ENCODE results near the gene WDR33.

The WDR33 gene

DNA sequence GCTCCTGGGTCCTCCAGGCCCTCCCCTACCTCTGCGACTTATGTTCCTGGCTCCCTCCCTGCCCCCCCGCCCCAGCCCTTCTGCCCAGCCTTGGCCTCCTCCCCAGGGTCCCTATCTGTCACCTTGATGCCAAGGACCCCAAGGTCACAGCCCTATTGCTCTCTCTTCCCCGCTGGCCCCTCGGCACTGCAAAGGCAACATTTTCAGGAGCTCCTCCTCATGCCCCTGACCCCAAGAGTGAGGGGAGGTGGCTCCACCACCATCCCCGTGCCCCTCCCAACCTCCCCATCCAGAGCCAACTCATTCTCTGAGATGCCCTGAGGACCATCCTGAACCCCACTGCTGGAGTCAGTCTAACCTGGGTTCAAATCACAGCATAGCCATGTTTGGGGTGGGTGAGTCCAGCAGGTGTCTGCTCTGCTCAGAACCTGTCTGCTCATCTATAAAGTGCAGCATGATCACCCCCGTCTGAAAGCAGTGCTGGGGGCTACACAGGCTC, 147.4 kb downstream of the WDR33 start:
- H3K27me3 ChIP-seq, result peaks cover 73% of the 10 kb centered on the region
- no peak overlapping the region for H3K4me3 ChIP-seq (ENCODE audit: low read depth in 1 of 2, low read length in 1 of 2)
- H3K9me3 ChIP-seq, result no peaks in the 10 kb centered on the region
- no peaks in the 10 kb centered on the region for H3K36me3 ChIP-seq
- no peak overlapping the region for H3K27ac ChIP-seq
- TF ChIP-seq, protein P1, sequence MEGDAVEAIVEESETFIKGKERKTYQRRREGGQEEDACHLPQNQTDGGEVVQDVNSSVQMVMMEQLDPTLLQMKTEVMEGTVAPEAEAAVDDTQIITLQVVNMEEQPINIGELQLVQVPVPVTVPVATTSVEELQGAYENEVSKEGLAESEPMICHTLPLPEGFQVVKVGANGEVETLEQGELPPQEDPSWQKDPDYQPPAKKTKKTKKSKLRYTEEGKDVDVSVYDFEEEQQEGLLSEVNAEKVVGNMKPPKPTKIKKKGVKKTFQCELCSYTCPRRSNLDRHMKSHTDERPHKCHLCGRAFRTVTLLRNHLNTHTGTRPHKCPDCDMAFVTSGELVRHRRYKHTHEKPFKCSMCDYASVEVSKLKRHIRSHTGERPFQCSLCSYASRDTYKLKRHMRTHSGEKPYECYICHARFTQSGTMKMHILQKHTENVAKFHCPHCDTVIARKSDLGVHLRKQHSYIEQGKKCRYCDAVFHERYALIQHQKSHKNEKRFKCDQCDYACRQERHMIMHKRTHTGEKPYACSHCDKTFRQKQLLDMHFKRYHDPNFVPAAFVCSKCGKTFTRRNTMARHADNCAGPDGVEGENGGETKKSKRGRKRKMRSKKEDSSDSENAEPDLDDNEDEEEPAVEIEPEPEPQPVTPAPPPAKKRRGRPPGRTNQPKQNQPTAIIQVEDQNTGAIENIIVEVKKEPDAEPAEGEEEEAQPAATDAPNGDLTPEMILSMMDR (IDR thresholded peaks at IDR 0.05), result no peak
- H3K4me1 ChIP-seq (ENCODE audit: control insufficient read depth in 1 of 2, insufficient read depth in 1 of 2, low read depth in 1 of 2, low read length in 1 of 2), result no peaks in the 10 kb centered on the region

DNA sequence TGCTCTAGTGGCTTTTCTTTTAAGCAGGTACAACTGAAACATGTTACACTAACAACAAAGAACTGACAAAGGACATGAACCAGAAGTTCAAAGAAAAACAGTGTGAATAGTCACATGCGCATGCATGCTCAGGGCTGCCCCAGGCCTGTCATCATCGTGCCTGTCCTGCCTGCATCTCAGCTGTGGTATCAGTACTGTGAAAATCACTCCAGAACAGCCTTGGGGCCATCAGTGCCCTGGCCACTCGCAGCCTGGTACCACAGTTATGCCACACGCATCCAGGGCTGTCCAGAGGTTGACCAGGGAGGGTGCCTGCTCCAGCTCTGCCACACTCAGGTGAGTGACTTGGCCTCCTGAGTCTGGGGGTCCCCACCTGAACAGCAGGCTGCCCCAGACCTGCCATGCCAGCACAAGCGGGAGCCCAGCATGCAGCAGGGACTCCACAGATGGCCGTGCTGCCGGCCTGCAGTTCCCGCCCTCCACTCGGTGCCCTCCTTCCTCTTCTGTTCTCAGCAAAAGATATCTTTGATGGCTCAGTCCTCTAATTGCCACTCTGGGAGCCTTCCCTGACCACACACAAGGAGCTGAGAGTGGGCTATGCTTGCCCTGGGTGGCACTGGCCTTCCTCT, 147.9 kb downstream of the WDR33 start:
- no peaks in the 10 kb centered on the region for H3K9me3 ChIP-seq
- H3K4me3 ChIP-seq (ENCODE audit: low read depth in 1 of 2, low read length in 1 of 2), result no peak overlapping the region
- TF ChIP-seq, protein P1 (IDR thresholded peaks at IDR 0.05), result no peak
- H3K27ac ChIP-seq, result no peak overlapping the region
- peaks cover 67% of the 10 kb centered on the region for H3K27me3 ChIP-seq
- H3K4me1 ChIP-seq (ENCODE audit: control insufficient read depth in 1 of 2, insufficient read depth in 1 of 2, low read depth in 1 of 2, low read length in 1 of 2), result no peaks in the 10 kb centered on the region
- no peaks in the 10 kb centered on the region for H3K36me3 ChIP-seq

DNA sequence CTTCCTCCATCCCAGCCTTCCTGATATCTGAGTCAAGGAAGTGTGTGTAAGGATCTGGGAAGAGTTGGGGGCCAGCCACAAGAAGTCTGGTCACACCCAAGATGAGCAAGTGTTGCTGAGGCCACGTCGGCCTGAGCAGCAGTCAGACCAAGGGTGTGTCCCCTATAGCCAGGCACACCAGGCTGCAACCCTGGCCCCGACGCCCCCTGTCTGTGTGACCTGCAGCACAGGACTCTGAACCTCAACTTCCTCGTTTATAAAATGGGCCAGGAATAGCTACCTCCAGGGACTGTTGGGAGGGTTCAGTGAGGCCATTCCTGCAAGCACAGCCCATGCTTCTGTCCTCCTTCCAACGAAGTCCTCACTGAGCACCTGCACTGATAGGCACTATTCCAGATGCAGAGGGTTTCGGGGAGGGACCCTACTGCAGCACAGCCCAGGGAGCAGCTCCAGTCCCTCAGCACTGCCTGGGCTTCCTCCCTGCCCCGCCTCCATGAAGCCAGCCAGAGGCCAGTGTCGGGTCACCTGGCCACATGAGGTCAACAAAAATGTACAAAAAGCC, 148.9 kb downstream of the WDR33 start:
- Histone ChIP-seq H3K4me3 (ENCODE audit: low read depth in 1 of 2, low read length in 1 of 2) (no peak overlapping the region), H3K27ac (no peak overlapping the region), H3K36me3 (no peaks in the 10 kb centered on the region), H3K4me1 (ENCODE audit: control insufficient read depth in 1 of 2, insufficient read depth in 1 of 2, low read depth in 1 of 2, low read length in 1 of 2) (no peaks in the 10 kb centered on the region), H3K9me3 (no peaks in the 10 kb centered on the region), H3K27me3 (peaks cover 57% of the 10 kb centered on the region)
- TF ChIP-seq, protein P1 (IDR thresholded peaks at IDR 0.05), result no peak

DNA sequence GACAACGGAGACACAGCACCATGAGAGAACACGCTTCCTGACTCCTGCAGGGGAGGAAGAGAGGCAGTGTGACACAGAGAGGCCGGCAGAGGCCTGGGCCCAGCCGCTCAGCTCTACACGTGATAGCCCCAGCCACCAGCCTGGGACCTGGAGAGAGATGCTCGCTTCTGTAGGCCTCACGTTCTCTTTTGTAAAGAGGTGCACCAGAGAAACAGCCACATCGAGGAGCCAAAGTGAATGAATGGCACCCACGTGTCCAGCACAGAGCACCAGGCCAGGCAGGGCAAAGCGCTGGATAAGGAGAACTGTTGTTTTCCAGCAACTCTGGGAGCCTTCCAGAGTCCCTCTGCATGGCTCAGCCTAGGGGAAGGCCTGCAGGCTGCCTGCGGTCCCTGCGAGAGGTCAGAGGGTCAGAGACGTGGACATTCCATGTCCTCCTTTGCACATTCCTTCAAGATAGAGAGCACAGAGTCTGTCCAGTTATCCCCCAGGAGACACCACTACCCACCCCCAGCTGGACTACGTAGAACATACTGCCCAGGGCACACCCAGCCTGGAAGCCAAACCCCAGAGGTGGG, 149.8 kb downstream of the WDR33 start:
- no peaks in the 10 kb centered on the region for H3K36me3 ChIP-seq
- no peak overlapping the region for H3K27ac ChIP-seq
- no peaks in the 10 kb centered on the region for H3K9me3 ChIP-seq
- H3K27me3 ChIP-seq, result peaks cover 49% of the 10 kb centered on the region
- H3K4me1 ChIP-seq (ENCODE audit: control insufficient read depth in 1 of 2, insufficient read depth in 1 of 2, low read depth in 1 of 2, low read length in 1 of 2), result no peaks in the 10 kb centered on the region
- TF ChIP-seq, protein P1 (IDR thresholded peaks at IDR 0.05), result no peak
- H3K4me3 ChIP-seq (ENCODE audit: low read depth in 1 of 2, low read length in 1 of 2), result no peak overlapping the region

DNA sequence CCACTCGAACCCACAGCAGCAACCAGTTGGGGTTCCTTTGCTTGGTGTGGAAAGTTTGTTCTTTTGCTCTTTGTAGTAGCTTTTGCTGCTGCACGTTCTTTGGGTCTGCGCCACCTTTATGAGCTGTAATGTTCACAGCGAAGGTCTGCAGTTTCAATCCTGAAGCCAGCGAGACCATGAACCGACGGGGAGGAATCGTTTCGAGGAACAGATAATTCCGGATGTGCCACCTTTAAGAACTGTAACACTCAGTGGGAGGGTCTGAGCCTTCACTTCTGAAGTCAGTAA, 150.7 kb downstream of the WDR33 start:
- no peaks in the 10 kb centered on the region for H3K4me1 ChIP-seq (ENCODE audit: control insufficient read depth in 1 of 2, insufficient read depth in 1 of 2, low read depth in 1 of 2, low read length in 1 of 2)
- no peak overlapping the region for H3K4me3 ChIP-seq (ENCODE audit: low read depth in 1 of 2, low read length in 1 of 2)
- peaks cover 39% of the 10 kb centered on the region for H3K27me3 ChIP-seq
- no peaks in the 10 kb centered on the region for H3K36me3 ChIP-seq
- no peaks in the 10 kb centered on the region for H3K9me3 ChIP-seq
- TF ChIP-seq, protein P1 (IDR thresholded peaks at IDR 0.05), result no peak
- H3K27ac ChIP-seq, result no peak overlapping the region
